ENCODE results near the gene PIAS4. TPM values are rescaled to one million over a fixed set of nuclear protein-coding genes. Genes with fewer than 3 reads are reported as not detected.

Gene PIAS4
- total and polyA plus RNA-seq, 2 of the 13 experiments (the other 11 are each of a cell fraction or from before 2014, with no cell fraction given): 9.0 to 20.1 TPM

DNA sequence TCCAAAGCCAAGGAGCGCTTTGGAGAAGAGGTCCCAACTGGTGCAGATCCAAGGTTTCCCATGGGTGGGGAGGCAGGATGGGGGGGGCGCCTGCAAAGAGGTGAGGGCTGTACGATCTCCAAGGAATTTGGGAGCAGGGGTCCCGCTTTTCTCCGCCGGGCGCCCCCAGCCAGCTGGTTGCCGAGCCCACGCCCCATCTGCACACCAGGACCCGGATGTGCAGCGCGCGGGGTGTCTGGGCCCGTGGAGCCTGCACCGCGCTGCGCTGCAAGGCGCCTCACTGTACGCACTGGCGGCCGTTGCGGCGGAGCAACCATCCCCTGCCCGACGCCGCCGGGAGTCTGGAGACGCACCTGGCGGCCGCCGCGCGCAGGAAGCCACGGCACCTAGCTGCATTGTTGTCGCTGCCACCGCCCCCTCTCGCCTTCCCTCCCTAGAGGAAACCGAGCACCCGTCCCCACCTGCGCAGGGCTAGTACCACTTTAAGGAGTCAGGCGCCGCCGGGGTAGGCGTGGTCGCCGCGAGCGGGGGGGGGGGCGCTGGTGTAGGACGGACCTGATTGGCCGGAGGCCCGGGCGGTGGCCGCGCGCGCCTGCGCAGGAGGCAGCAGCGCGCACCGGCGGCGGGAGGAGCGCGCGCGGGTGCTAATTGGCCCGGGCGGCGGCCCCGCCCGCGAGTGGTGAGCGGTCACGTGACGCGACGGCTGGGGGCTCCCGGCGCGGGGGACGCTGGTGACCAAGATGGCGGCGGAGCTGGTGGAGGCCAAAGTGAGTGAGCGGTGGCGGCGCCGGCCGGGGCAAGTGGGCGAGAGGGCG is at the start of gene PIAS4 (continued):
- 0 out of 2 replicates have a peak, but pooled peaks have one; percentile 22 for TF ChIP-seq ZFP36L1 (CRISPR knock-in tag; IDR thresholded peaks at IDR 0.05)
- TF ChIP-seq, protein P1, sequence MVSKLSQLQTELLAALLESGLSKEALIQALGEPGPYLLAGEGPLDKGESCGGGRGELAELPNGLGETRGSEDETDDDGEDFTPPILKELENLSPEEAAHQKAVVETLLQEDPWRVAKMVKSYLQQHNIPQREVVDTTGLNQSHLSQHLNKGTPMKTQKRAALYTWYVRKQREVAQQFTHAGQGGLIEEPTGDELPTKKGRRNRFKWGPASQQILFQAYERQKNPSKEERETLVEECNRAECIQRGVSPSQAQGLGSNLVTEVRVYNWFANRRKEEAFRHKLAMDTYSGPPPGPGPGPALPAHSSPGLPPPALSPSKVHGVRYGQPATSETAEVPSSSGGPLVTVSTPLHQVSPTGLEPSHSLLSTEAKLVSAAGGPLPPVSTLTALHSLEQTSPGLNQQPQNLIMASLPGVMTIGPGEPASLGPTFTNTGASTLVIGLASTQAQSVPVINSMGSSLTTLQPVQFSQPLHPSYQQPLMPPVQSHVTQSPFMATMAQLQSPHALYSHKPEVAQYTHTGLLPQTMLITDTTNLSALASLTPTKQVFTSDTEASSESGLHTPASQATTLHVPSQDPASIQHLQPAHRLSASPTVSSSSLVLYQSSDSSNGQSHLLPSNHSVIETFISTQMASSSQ (IDR thresholded peaks at IDR 0.05; ENCODE audit: low read depth): no peak
- TF ChIP-seq, protein P1 (CRISPR knock-in tag; IDR thresholded peaks at IDR 0.05; ENCODE audit: borderline replicate concordance): peak; percentile 68; the same call in 1 of the 2 replicates
- TF ChIP-seq RBFOX2 (IDR thresholded peaks at IDR 0.05; ENCODE audit: low read depth, low read length): peak; percentile 86
- TF ChIP-seq, protein P2, sequence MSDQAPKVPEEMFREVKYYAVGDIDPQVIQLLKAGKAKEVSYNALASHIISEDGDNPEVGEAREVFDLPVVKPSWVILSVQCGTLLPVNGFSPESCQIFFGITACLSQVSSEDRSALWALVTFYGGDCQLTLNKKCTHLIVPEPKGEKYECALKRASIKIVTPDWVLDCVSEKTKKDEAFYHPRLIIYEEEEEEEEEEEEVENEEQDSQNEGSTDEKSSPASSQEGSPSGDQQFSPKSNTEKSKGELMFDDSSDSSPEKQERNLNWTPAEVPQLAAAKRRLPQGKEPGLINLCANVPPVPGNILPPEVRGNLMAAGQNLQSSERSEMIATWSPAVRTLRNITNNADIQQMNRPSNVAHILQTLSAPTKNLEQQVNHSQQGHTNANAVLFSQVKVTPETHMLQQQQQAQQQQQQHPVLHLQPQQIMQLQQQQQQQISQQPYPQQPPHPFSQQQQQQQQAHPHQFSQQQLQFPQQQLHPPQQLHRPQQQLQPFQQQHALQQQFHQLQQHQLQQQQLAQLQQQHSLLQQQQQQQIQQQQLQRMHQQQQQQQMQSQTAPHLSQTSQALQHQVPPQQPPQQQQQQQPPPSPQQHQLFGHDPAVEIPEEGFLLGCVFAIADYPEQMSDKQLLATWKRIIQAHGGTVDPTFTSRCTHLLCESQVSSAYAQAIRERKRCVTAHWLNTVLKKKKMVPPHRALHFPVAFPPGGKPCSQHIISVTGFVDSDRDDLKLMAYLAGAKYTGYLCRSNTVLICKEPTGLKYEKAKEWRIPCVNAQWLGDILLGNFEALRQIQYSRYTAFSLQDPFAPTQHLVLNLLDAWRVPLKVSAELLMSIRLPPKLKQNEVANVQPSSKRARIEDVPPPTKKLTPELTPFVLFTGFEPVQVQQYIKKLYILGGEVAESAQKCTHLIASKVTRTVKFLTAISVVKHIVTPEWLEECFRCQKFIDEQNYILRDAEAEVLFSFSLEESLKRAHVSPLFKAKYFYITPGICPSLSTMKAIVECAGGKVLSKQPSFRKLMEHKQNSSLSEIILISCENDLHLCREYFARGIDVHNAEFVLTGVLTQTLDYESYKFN (CRISPR knock-in tag; conservative IDR thresholded peaks at IDR 0.05): peak; percentile 31; the same call in 1 of the 2 replicates
- TF ChIP-seq, protein P3, sequence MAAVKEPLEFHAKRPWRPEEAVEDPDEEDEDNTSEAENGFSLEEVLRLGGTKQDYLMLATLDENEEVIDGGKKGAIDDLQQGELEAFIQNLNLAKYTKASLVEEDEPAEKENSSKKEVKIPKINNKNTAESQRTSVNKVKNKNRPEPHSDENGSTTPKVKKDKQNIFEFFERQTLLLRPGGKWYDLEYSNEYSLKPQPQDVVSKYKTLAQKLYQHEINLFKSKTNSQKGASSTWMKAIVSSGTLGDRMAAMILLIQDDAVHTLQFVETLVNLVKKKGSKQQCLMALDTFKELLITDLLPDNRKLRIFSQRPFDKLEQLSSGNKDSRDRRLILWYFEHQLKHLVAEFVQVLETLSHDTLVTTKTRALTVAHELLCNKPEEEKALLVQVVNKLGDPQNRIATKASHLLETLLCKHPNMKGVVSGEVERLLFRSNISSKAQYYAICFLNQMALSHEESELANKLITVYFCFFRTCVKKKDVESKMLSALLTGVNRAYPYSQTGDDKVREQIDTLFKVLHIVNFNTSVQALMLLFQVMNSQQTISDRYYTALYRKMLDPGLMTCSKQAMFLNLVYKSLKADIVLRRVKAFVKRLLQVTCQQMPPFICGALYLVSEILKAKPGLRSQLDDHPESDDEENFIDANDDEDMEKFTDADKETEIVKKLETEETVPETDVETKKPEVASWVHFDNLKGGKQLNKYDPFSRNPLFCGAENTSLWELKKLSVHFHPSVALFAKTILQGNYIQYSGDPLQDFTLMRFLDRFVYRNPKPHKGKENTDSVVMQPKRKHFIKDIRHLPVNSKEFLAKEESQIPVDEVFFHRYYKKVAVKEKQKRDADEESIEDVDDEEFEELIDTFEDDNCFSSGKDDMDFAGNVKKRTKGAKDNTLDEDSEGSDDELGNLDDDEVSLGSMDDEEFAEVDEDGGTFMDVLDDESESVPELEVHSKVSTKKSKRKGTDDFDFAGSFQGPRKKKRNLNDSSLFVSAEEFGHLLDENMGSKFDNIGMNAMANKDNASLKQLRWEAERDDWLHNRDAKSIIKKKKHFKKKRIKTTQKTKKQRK (IDR thresholded peaks at IDR 0.05; ENCODE audit: low read length): no peak
- TF ChIP-seq ZBTB38 (CRISPR knock-in tag; IDR thresholded peaks at IDR 0.05): peak; percentile 88
- peak; percentile 59 for TF ChIP-seq ASH2L (IDR thresholded peaks at IDR 0.05; ENCODE audit: insufficient read length, low read depth, low read length)
- TF ChIP-seq NCOA5 (CRISPR knock-in tag; IDR thresholded peaks at IDR 0.05): no peak
- TF ChIP-seq CBX5 (CRISPR knock-in tag; IDR thresholded peaks at IDR 0.05; ENCODE audit: borderline replicate concordance): peak; percentile 38; the same call in 1 of the 2 replicates
- peak; percentile 48; the same call in 1 of the 2 replicates for TF ChIP-seq TBX3 (IDR thresholded peaks at IDR 0.05; ENCODE audit: borderline replicate concordance)
- TF ChIP-seq ZSCAN29 (CRISPR knock-in tag; conservative IDR thresholded peaks at IDR 0.05): 0 out of 2 replicates have a peak, but pooled peaks have one; percentile 23
- TF ChIP-seq ZNF484 (CRISPR knock-in tag; IDR thresholded peaks at IDR 0.05; ENCODE audit: borderline replicate concordance, low read depth): no peak
- 0 out of 2 replicates have a peak, but pooled peaks have one; percentile 75 for TF ChIP-seq KMT2A (CRISPR knock-in tag; IDR thresholded peaks at IDR 0.05)
- TF ChIP-seq, protein P4, sequence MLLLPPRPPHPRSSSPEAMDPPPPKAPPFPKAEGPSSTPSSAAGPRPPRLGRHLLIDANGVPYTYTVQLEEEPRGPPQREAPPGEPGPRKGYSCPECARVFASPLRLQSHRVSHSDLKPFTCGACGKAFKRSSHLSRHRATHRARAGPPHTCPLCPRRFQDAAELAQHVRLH (CRISPR knock-in tag; IDR thresholded peaks at IDR 0.05; ENCODE audit: borderline replicate concordance, low read depth): peak; percentile 71; the same call in 1 of the 2 replicates
- peak; percentile 71; the same call in 1 of the 2 replicates for TF ChIP-seq HES4 (CRISPR knock-in tag; IDR thresholded peaks at IDR 0.05; ENCODE audit: borderline replicate concordance)

All from HepG2 (cell line).